ENCODE measurements around the gene APOM. TPM values are rescaled to one million over a fixed set of nuclear protein-coding genes. Genes with fewer than 3 reads are reported as not detected.

APOM gene
- total RNA-seq, 1 donor from 2014 or later = 2.4 TPM

GRCh38 chr6:31627690-31628287 lies 27.9 kb upstream of the APOM start:
- Histone ChIP-seq H3K36me3 (peaks cover 98% of the 10 kb centered on the region), H3K4me1 (peaks cover 2% of the 10 kb centered on the region), H3K27ac (replicated peaks) (no peak overlapping the region), H3K4me3 (no peak overlapping the region), H3K9me3 (replicated peaks) (no peaks in the 10 kb centered on the region), H3K27me3 (ENCODE audit: low read depth) (no peaks in the 10 kb centered on the region)
- TF ChIP-seq, protein P1, sequence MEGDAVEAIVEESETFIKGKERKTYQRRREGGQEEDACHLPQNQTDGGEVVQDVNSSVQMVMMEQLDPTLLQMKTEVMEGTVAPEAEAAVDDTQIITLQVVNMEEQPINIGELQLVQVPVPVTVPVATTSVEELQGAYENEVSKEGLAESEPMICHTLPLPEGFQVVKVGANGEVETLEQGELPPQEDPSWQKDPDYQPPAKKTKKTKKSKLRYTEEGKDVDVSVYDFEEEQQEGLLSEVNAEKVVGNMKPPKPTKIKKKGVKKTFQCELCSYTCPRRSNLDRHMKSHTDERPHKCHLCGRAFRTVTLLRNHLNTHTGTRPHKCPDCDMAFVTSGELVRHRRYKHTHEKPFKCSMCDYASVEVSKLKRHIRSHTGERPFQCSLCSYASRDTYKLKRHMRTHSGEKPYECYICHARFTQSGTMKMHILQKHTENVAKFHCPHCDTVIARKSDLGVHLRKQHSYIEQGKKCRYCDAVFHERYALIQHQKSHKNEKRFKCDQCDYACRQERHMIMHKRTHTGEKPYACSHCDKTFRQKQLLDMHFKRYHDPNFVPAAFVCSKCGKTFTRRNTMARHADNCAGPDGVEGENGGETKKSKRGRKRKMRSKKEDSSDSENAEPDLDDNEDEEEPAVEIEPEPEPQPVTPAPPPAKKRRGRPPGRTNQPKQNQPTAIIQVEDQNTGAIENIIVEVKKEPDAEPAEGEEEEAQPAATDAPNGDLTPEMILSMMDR (IDR thresholded peaks at IDR 0.05; ENCODE audit: borderline replicate concordance) = no peak
- DNase-seq = no peak
- intact Hi-C loops (cut with micrococcal nuclease) = no loop called here

- intact Hi-C loops (cut with micrococcal nuclease) = no loop called here
- DNase-seq = no peak
- H3K4me3 ChIP-seq = no peak overlapping the region
- no peaks in the 10 kb centered on the region for H3K9me3 ChIP-seq (replicated peaks)
- H3K27ac ChIP-seq (replicated peaks) = no peak overlapping the region
- H3K4me1 ChIP-seq = no peaks in the 10 kb centered on the region
- H3K27me3 ChIP-seq (ENCODE audit: low read depth) = no peaks in the 10 kb centered on the region
- peaks cover 100% of the 10 kb centered on the region for H3K36me3 ChIP-seq
- TF ChIP-seq, protein P1 (IDR thresholded peaks at IDR 0.05; ENCODE audit: borderline replicate concordance) = no peak
These were observed 26.7 kb upstream of the APOM start for GRCh38 chr6:31629014-31629413.

GRCh38 chr6:31630177-31630934 lies 25.3 kb upstream of the APOM start:
- DNase-seq = no peak
- no peak overlapping the region for H3K4me3 ChIP-seq
- H3K27me3 ChIP-seq (ENCODE audit: low read depth) = no peaks in the 10 kb centered on the region
- intact Hi-C loops (cut with micrococcal nuclease) = no loop called here
- no peaks in the 10 kb centered on the region for H3K9me3 ChIP-seq (replicated peaks)
- TF ChIP-seq, protein P1 (IDR thresholded peaks at IDR 0.05; ENCODE audit: borderline replicate concordance) = no peak
- H3K4me1 ChIP-seq = no peaks in the 10 kb centered on the region
- no peak overlapping the region for H3K27ac ChIP-seq (replicated peaks)
- peaks cover 100% of the 10 kb centered on the region for H3K36me3 ChIP-seq

- Histone ChIP-seq H3K4me3 (no peak overlapping the region), H3K27ac (replicated peaks) (no peak overlapping the region), H3K4me1 (no peaks in the 10 kb centered on the region), H3K36me3 (peaks cover 100% of the 10 kb centered on the region), H3K27me3 (ENCODE audit: low read depth) (no peaks in the 10 kb centered on the region), H3K9me3 (replicated peaks) (no peaks in the 10 kb centered on the region)
- intact Hi-C loops (cut with micrococcal nuclease) = no loop called here
- DNase-seq = no peak
- TF ChIP-seq, protein P1 (IDR thresholded peaks at IDR 0.05; ENCODE audit: borderline replicate concordance) = no peak
These were observed 24.5 kb upstream of the APOM start for GRCh38 chr6:31631209-31631608.

- no peaks in the 10 kb centered on the region for H3K4me1 ChIP-seq
- no peaks in the 10 kb centered on the region for H3K27me3 ChIP-seq (ENCODE audit: low read depth)
- intact Hi-C loops (cut with micrococcal nuclease) = no loop called here
- H3K36me3 ChIP-seq = peaks cover 100% of the 10 kb centered on the region
- no peak overlapping the region for H3K27ac ChIP-seq (replicated peaks)
- TF ChIP-seq, protein P1 (IDR thresholded peaks at IDR 0.05; ENCODE audit: borderline replicate concordance) = no peak
- no peak for DNase-seq
- no peak overlapping the region for H3K4me3 ChIP-seq
- H3K9me3 ChIP-seq (replicated peaks) = no peaks in the 10 kb centered on the region
These were observed 23.9 kb upstream of the APOM start for GRCh38 chr6:31631681-31632278.

Data from left ventricle myocardium inferior (tissue), 1 donor.